GM19035 (cell line): ENCODE data around the gene NMS.
"Not testable (repeated sequence)": the region's sequence is repeated elsewhere in the genome, so short reads cannot be mapped to it uniquely, and the experiment has no call there.

Experiments used
- ATAC-seq: cut with Tn5 transposase; IDR thresholded peaks from one replicate; pipeline ENCODE4 v1.9.1; 2021; ENCODE audit not compliant: unreplicated experiment

Gene NMS

GRCh38 chr2:100470182-100470581, at the start of gene NMS:
Gene NMS (plus strand): TSS chr2:100470482. CDS start chr2:100470489, 7 bp downstream.
- ATAC-seq = no peak

GRCh38 chr2:100422320-100423055, 47.8 kb upstream of the NMS start:
- ATAC-seq = no peak

- no peak for ATAC-seq
Measured at GRCh38 chr2:100423631-100424030, 46.7 kb upstream of the NMS start.

GRCh38 chr2:100424277-100424875, 45.9 kb upstream of the NMS start:
- ATAC-seq = no peak

GRCh38 chr2:100425107-100425506, 45.2 kb upstream of the NMS start:
- ATAC-seq = no peak

GRCh38 chr2:100425573-100426383, 44.5 kb upstream of the NMS start:
- ATAC-seq = no peak

- ATAC-seq = no peak
Measured at GRCh38 chr2:100426384-100426720, 43.9 kb upstream of the NMS start.

- ATAC-seq = no peak
Measured at GRCh38 chr2:100427111-100427510, 43.2 kb upstream of the NMS start.

GRCh38 chr2:100427627-100428258, 42.5 kb upstream of the NMS start:
- no peak for ATAC-seq

GRCh38 chr2:100429726-100430125, 40.6 kb upstream of the NMS start:
- ATAC-seq = no peak

- no peak for ATAC-seq
Measured at GRCh38 chr2:100437751-100438150, 32.5 kb upstream of the NMS start.

- ATAC-seq = no peak
Measured at GRCh38 chr2:100446696-100447095, 23.6 kb upstream of the NMS start.

GRCh38 chr2:100451092-100451491, 19.2 kb upstream of the NMS start:
- ATAC-seq = no peak

GRCh38 chr2:100451734-100452133, 18.5 kb upstream of the NMS start:
- ATAC-seq = no peak

- ATAC-seq = no peak
Measured at GRCh38 chr2:100453853-100454252, 16.4 kb upstream of the NMS start.

GRCh38 chr2:100456357-100456756, 13.9 kb upstream of the NMS start:
- ATAC-seq = not testable (repeated sequence)

- ATAC-seq = no peak
Measured at GRCh38 chr2:100460904-100461530, 9.3 kb upstream of the NMS start.

GRCh38 chr2:100470898-100471514, 724 bp downstream of the NMS start:
- no peak for ATAC-seq

GRCh38 chr2:100476606-100477005, 6.3 kb downstream of the NMS start:
- ATAC-seq = no peak

- ATAC-seq = no peak
Measured at GRCh38 chr2:100482741-100483140, 12.5 kb downstream of the NMS start.

GRCh38 chr2:100483895-100484294, 13.6 kb downstream of the NMS start:
- no peak for ATAC-seq
